GM21825 (cell line): ENCODE data around the gene RPL12.

ENCODE experiments used
- ATAC-seq: cut with Tn5 transposase; IDR thresholded peaks from one replicate; pipeline ENCODE4 v1.9.1; 2021; ENCODE audit warnings: mild to moderate bottlenecking, moderate library complexity; ENCODE audit not compliant: unreplicated experiment

The RPL12 gene

GRCh38 chr9:127444921-127445850, 6.0 kb downstream of the RPL12 start:
- ATAC-seq, result no peak

DNA sequence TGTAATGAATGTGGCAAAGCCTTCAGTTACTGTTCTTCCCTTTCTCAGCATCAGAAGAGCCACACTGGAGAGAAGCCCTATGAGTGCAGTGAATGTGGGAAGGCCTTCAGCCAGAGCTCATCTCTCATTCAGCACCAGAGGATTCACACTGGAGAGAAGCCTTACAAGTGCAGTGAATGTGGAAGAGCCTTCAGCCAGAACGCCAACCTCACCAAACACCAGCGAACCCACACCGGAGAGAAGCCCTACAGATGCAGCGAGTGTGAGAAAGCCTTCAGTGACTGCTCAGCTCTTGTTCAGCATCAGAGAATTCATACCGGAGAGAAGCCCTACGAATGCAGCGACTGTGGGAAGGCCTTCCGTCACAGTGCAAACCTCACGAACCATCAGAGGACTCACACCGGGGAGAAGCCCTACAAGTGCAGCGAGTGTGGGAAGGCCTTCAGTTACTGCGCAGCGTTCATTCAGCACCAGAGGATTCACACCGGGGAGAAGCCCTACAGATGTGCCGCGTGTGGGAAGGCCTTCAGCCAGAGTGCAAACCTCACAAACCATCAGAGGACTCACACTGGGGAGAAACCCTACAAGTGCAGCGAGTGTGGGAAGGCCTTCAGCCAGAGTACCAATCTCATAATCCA, 6.8 kb downstream of the RPL12 start:
- no peak for ATAC-seq

GRCh38 chr9:127438394-127438793, 12.8 kb downstream of the RPL12 start:
- ATAC-seq, result no peak

DNA sequence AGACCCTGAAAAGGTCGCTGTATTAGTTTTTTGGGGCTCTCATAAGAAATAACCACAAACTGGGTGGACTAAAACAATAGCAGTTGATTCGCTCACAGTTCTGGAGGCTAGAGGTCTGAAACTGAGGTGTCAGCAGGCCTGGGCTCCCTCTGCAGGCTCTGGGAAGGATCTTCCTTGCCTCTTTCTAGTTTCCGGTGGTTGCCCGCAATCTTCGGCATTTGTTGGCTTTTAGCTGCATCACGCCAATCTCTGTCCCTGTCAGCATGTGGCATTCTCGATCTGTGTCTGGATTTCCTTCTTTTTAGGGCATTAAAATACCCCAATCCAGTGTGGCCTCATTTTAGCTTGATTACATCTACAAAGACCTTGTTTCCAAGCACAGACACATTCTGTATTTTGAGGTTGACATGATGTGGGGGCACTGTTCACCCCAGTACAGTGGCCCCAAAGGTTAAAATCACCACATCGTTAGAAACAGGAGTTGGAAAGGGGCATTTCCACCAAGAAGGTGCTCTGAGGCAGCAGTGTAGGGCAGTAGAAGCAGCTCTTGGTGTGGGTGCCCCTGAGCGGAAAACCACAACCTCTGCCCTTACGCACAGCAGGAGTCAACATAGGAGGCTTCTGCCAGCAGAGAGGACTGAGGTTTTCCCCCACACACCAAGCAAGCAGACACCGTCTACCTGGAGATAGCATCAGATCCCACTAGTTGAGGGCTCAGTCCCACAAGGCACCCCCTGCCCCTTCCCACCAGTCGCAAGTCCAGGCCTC, 13.5 kb downstream of the RPL12 start:
- ATAC-seq, result no peak

DNA sequence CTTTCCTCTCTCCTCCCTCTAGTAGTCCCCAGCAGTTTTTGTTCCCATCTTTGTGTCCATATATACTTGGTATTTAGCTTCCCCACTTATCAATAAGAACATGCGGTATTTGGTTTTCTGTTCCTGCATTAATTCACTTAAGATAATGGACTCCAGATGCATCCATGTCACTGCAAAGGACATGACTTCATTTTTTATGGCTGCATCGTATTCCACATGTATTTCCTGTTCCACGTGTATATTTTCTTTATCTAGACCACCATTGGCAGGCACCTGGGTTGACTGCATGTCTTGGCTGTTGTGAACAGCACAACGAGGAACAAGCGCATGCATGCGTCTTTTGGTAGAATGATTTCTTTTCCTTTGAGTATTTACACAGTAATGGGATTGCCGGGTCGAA, 20.8 kb downstream of the RPL12 start:
- no peak for ATAC-seq

DNA sequence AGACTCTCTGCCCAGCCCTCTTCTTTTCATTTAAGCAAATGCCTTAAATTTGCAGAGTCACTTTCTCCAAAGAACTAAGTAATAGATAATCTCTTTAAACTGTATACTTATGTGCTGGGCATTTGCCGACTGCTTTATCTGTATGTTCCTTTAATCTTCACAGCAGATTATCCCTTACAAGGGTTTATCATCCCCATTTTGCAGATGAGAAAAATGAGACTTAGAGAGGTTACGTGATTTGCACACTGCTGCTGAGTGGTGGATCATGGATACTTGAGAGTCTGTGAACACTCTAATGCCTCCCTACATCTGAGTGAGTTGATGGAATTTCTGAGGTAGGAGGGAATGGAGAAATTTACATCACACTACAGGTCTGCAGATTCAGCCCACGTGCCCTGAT, 22.9 kb downstream of the RPL12 start:
- ATAC-seq, result no peak

GRCh38 chr9:127426756-127427155, 24.4 kb downstream of the RPL12 start:
- no peak for ATAC-seq

DNA sequence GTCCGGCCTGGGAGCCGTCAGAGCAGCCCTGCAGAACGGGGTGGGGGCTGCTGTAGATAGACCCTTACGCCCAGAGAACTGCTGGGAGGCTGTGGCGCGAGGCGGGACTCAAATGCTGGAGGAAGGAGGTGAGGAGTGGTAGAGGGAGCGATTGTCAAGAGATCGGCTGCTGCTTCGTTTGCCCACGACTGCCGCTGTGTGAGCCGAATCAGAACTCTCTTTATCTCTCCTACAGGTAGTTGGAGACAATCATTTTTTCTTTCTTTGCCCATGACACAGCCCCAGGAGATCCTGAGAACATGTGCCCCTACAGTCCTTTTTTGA, 26.6 kb downstream of the RPL12 start:
- ATAC-seq, result no peak

GRCh38 chr9:127423934-127424675, 27.1 kb downstream of the RPL12 start, which contains the start of gene ZNF79:
ZNF79 (plus strand) TSS chr9:127424382; CDS start chr9:127424788, 406 bp downstream.
- peak; percentile 85 for ATAC-seq

- no peak for ATAC-seq
These were observed 27.7 kb downstream of the RPL12 start for GRCh38 chr9:127423476-127423933.

DNA sequence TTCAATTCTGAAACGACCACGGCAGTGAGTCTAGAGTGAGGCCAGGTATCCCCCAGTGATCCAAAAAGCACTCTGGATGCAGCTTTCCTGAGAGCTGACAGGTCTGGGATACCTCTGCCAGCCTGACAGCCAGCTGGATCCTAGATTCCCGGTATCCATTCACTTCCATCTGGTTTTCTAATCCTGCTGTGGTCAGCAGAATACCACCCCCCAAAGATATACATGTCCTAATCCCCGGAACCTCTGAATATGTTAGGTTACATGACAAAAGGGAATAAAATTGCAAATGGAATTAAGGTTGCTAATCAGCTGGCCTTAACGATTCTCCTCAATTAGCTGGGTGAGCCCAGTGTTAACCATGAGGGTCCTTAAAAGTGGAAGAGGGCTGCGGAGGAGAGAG, 28.4 kb downstream of the RPL12 start:
- no peak for ATAC-seq

- ATAC-seq, result no peak
These were observed 28.9 kb downstream of the RPL12 start for GRCh38 chr9:127422133-127422782.

GRCh38 chr9:127421057-127421456, 30.1 kb downstream of the RPL12 start:
- no peak for ATAC-seq

GRCh38 chr9:127419348-127419747, 31.9 kb downstream of the RPL12 start:
- no peak for ATAC-seq

DNA sequence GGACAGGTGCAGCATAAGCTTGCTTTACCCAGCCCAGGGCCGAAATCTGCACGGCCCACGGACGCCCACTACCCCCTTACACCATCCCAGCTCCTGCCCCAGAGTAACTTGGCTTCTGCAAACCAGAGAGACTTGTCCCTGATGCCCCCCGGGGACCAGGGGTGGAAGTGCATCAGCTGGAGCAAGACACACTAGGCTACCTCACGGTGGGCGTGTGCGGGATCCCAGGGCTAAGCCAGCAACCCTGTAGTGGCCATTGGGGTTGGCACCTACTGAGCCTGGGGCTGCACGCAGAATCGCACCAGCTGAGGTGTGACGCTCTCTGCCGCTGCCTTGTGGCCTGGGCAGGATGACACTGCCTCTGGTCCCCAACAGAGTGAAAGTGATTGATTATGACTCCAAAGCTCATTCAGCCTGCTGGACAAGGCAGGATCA, 33.2 kb downstream of the RPL12 start:
- no peak for ATAC-seq

GRCh38 chr9:127417131-127418036, 33.8 kb downstream of the RPL12 start:
- ATAC-seq, result no peak

GRCh38 chr9:127415657-127416056, 35.5 kb downstream of the RPL12 start:
- no peak for ATAC-seq

- ATAC-seq, result no peak
These were observed 36.1 kb downstream of the RPL12 start for GRCh38 chr9:127415141-127415540.

DNA sequence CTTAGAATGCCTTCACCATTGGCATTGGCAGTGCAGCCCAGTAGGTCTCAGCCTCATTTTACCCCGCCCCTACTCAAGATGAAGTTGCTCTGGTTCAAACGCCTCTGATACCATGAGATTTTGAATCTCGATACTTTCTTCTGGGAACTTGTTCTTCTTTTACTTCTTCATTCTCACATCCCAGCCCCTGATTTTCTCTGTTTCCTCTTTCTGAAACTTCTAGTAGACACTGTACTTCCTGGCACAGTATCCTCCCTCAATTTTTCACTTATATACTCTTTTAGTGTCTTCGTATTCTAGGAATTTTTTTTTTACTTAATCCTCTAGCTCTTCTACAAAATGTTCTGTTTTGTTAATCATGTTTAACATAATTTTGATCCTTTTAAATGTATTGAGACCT, 40.1 kb downstream of the RPL12 start:
- ATAC-seq, result no peak
